GM19023 (cell line): ENCODE data around the gene C1orf185.
"Not testable (repeated sequence)": the region's sequence is repeated elsewhere in the genome, so short reads cannot be mapped to it uniquely, and the experiment has no call there.

Source experiments
- ATAC-seq: cut with Tn5 transposase; IDR thresholded peaks from one replicate; pipeline ENCODE4 v1.9.1; 2021; ENCODE audit warnings: mild to moderate bottlenecking, moderate library complexity; ENCODE audit not compliant: unreplicated experiment

Gene C1orf185

GRCh38 chr1:51133045-51133444 is 31.0 kb downstream of the C1orf185 start:
- no peak for ATAC-seq

- ATAC-seq = not testable (repeated sequence)
Measured at GRCh38 chr1:51137696-51138095, 35.7 kb downstream of the C1orf185 start.

GRCh38 chr1:51139474-51139873 is 37.4 kb downstream of the C1orf185 start:
- ATAC-seq = no peak

- no peak for ATAC-seq
Measured at GRCh38 chr1:51147394-51147793, 45.4 kb downstream of the C1orf185 start.

- no peak for ATAC-seq
Measured at GRCh38 chr1:51154776-51155175, 52.7 kb downstream of the C1orf185 start.

- ATAC-seq = no peak
Measured at GRCh38 chr1:51156752-51157151, 54.7 kb downstream of the C1orf185 start.

GRCh38 chr1:51157395-51157794 is 55.4 kb downstream of the C1orf185 start:
- no peak for ATAC-seq

GRCh38 chr1:51158263-51158662 is 56.2 kb downstream of the C1orf185 start:
- no peak for ATAC-seq

GRCh38 chr1:51162560-51162959 is 60.5 kb downstream of the C1orf185 start:
- ATAC-seq = not testable (repeated sequence)

- no peak for ATAC-seq
Measured at GRCh38 chr1:51165540-51165939, 63.5 kb downstream of the C1orf185 start.

- no peak for ATAC-seq
Measured at GRCh38 chr1:51168266-51168845, 66.3 kb downstream of the C1orf185 start.

- ATAC-seq = no peak
Measured at GRCh38 chr1:51168936-51169335, 66.9 kb downstream of the C1orf185 start.

- ATAC-seq = no peak
Measured at GRCh38 chr1:51170342-51170741, 68.3 kb downstream of the C1orf185 start.

GRCh38 chr1:51172811-51173210 is 70.8 kb downstream of the C1orf185 start:
- ATAC-seq = no peak

- no peak for ATAC-seq
Measured at GRCh38 chr1:51175278-51175677, 73.2 kb downstream of the C1orf185 start.

GRCh38 chr1:51177988-51178387 is 76.0 kb downstream of the C1orf185 start:
- not testable (repeated sequence) for ATAC-seq

- ATAC-seq = no peak
Measured at GRCh38 chr1:51188230-51188629, 86.2 kb downstream of the C1orf185 start.

- ATAC-seq = no peak
Measured at GRCh38 chr1:51189421-51190073, 87.5 kb downstream of the C1orf185 start.

- no peak for ATAC-seq
Measured at GRCh38 chr1:51190961-51191360, 88.9 kb downstream of the C1orf185 start.

GRCh38 chr1:51192213-51192843 is 90.3 kb downstream of the C1orf185 start:
- no peak for ATAC-seq

GRCh38 chr1:51193564-51193963 is 91.5 kb downstream of the C1orf185 start:
- ATAC-seq = no peak
